ENCODE data around the gene SHTN1. TPM values are rescaled to one million over a fixed set of nuclear protein-coding genes. Genes with fewer than 3 reads are reported as not detected.

The SHTN1 gene
- total and polyA plus RNA-seq, 2 of the 4 experiments (the other 2 are of a cell fraction), result 0.54 to 2.3 TPM

- POLR2A ChIA-PET (ENCODE audit: unreplicated experiment), result no interaction called here
Observed at GRCh38 chr10:116857156-116857555, 147.8 kb downstream of the SHTN1 start.

More at GRCh38 chr10:116857156-116857555, 147.8 kb downstream of the SHTN1 start:
- H4K5ac ChIP-seq (ENCODE audit: low read depth, low read length), result no peak overlapping the region
- H3K27ac ChIP-seq (ENCODE audit: insufficient read depth, low read length), result no peak overlapping the region
- BruUV-seq (replicated peaks), result no TSS peak
- dilution Hi-C loops (cut with HindIII; ENCODE audit: low sequenced_read_pairs, unreplicated experiment) (no loop called here), intact Hi-C loops (cut with micrococcal nuclease) (no loop called here), in situ Hi-C loops (cut with MboI; ENCODE audit: low sequenced_read_pairs) (no loop called here)
- H3K14ac ChIP-seq (replicated peaks; ENCODE audit: low read depth, low read length), result no peak overlapping the region
- WGBS, 2 experiments (ENCODE audit: extremely low coverage in 2 of 2, insufficient read length in 1 of 2), result 72% methylated on average over 2 of the region's 3 CpGs; no CpG with 5 or more reads in 1 of the 2 experiments
- H3K9me1 ChIP-seq (ENCODE audit: insufficient read depth, low read length), result no peaks in the 10 kb centered on the region
- no peak overlapping the region for H4K8ac ChIP-seq (ENCODE audit: low read depth in 2 of 2, low read length in 2 of 2)
- H3K4ac ChIP-seq (ENCODE audit: low read depth, low read length), result no peak overlapping the region
- CTCF ChIA-PET, result no interaction called here
- H3K4me2 ChIP-seq (ENCODE audit: low read depth, low read length), result no peak overlapping the region
- H2BK20ac ChIP-seq (ENCODE audit: low read depth, low read length), result no peak overlapping the region
- DNase-seq (no peak), ATAC-seq (ENCODE audit: low read depth) (no peak)
- no peak overlapping the region for H2BK15ac ChIP-seq (ENCODE audit: low read depth, low read length)
- H3K9ac ChIP-seq (ENCODE audit: low read depth, low read length), result no peak overlapping the region
- H3K27me3 ChIP-seq (ENCODE audit: control insufficient read depth, insufficient read depth, low read length), result peaks cover 3% of the 10 kb centered on the region; the same call in 1 of the 2 replicates
- no peaks in the 10 kb centered on the region for H3K79me1 ChIP-seq (ENCODE audit: low read depth in 1 of 2, low read length in 2 of 2)
- H4K20me1 ChIP-seq (ENCODE audit: insufficient read depth, low read length), result no peaks in the 10 kb centered on the region
- H3K18ac ChIP-seq (ENCODE audit: low read depth, low read length), result no peak overlapping the region
- no peaks in the 10 kb centered on the region for H3K9me3 ChIP-seq (ENCODE audit: control insufficient read depth, insufficient read depth, low read length)
- H2AK5ac ChIP-seq (ENCODE audit: low read depth, low read length), result no peak overlapping the region
- no peak overlapping the region for H4K91ac ChIP-seq (ENCODE audit: insufficient read depth, low read depth, low read length)
- H2BK5ac ChIP-seq (ENCODE audit: low read depth, low read length, poor library complexity, severe bottlenecking), result no peak overlapping the region
- no peak overlapping the region for H3K4me3 ChIP-seq (ENCODE audit: insufficient read depth, low read depth, low read length)
- TF ChIP-seq, protein P1, sequence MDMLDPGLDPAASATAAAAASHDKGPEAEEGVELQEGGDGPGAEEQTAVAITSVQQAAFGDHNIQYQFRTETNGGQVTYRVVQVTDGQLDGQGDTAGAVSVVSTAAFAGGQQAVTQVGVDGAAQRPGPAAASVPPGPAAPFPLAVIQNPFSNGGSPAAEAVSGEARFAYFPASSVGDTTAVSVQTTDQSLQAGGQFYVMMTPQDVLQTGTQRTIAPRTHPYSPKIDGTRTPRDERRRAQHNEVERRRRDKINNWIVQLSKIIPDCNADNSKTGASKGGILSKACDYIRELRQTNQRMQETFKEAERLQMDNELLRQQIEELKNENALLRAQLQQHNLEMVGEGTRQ (IDR thresholded peaks at IDR 0.05; ENCODE audit: low read depth, low read length), result no peak
- no peak overlapping the region for H3K23ac ChIP-seq (ENCODE audit: low read depth, low read length)
- H2AFZ ChIP-seq (replicated peaks; ENCODE audit: low read length, poor library complexity), result no peak overlapping the region
- H3K36me3 ChIP-seq (ENCODE audit: control insufficient read depth, insufficient read depth, low read length), result no peaks in the 10 kb centered on the region
- no peaks in the 10 kb centered on the region for H3K4me1 ChIP-seq (ENCODE audit: control insufficient read depth, insufficient read depth, low read length)
- no peak overlapping the region for H2BK120ac ChIP-seq (ENCODE audit: low read depth, low read length)
- no peak overlapping the region for H3K56ac ChIP-seq (ENCODE audit: extremely low read depth, insufficient read depth, low read length)
- H2AK9ac ChIP-seq (replicated peaks; ENCODE audit: low read depth, low read length, poor library complexity), result no peak overlapping the region
